D721Med (cell line): ENCODE data around the gene SLC22A31.

Experiments used
- DNase-seq: peaks from one replicate; pipeline ENCODE4 v3.0.0; 2011; ENCODE audit warnings: low spot score; ENCODE audit not compliant: insufficient read length
- FAIRE-seq: peaks from 2 replicates; lab custom pipeline; 2011; peaks lifted over from hg19 to GRCh38; lab: Jason Lieb, UNC
- TF ChIP-seq, protein P1 (sequence below): IDR thresholded peaks from 2 replicates; pipeline ENCODE4 v1.5.1; 2012; ENCODE audit warnings: mild to moderate bottlenecking, control low read depth; ENCODE audit not compliant: insufficient read depth; ENCODE audit errors: missing control alignments

Gene SLC22A31

DNA sequence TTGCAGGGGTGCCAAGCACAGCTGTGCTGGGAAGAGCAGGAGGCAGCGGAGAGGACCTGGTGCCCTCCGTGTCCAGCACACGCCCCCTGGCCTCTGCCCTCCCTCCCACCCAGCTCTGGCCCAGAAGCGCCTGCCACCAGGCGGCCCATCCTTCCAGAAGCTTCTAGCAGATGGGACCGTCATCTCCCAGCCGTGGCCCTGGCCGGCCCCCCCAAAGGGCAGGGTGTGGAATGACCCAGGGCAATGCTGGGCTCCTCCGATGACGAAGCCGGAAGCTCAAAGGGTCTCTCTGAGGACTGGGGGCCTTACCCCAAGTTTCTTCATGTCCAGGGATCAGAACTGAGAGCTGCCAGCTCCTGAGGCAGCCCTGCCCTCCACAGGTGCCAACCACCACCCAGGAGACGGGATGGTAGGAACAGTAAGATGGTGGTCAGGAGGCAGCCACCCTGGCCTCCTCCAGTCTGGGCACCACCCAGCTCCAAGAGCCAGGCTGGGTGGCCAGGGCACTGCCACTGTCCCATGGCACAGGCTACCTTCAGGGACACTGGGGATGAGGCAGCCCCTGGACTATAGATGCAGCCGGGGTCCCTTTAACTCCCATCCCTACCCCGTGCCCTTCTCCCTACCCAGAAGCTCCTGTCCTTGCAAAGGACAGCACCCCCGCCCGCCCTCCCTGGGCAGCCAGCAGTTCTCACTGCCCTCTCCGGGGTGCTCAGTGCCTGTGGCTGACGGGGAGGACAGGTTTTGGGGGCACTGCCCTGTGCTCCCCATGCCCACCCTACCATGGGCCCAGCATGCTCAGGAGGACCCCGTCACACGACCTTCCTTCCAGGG, 35.3 kb downstream of the SLC22A31 start:
- FAIRE-seq: no peak

DNA sequence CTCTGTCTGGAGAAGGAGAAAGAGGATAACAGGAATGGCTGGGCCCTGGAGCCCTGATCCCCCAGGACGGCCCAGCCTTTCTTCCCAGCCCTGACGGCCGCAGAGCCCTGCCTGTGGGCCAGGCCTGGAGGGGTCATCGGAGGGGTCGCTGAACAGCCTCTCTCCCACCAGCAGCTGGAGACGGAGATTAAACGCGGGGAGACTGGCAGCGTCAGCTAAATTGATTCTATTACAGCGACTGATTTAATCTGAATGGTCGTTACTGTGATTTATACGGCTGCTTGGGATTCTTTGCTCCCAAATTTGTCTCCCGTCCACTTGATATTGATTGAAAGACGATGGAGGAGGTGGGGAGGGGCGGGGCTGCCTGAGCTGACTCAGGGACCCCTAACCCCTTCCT, 35.9 kb downstream of the SLC22A31 start:
- FAIRE-seq (no peak), DNase-seq (no peak)
- TF ChIP-seq, protein P1, sequence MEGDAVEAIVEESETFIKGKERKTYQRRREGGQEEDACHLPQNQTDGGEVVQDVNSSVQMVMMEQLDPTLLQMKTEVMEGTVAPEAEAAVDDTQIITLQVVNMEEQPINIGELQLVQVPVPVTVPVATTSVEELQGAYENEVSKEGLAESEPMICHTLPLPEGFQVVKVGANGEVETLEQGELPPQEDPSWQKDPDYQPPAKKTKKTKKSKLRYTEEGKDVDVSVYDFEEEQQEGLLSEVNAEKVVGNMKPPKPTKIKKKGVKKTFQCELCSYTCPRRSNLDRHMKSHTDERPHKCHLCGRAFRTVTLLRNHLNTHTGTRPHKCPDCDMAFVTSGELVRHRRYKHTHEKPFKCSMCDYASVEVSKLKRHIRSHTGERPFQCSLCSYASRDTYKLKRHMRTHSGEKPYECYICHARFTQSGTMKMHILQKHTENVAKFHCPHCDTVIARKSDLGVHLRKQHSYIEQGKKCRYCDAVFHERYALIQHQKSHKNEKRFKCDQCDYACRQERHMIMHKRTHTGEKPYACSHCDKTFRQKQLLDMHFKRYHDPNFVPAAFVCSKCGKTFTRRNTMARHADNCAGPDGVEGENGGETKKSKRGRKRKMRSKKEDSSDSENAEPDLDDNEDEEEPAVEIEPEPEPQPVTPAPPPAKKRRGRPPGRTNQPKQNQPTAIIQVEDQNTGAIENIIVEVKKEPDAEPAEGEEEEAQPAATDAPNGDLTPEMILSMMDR: no peak

More for the DNA sequence above, 35.3 kb downstream of the SLC22A31 start:
- TF ChIP-seq, protein P1: no peak
- no peak for DNase-seq

DNA sequence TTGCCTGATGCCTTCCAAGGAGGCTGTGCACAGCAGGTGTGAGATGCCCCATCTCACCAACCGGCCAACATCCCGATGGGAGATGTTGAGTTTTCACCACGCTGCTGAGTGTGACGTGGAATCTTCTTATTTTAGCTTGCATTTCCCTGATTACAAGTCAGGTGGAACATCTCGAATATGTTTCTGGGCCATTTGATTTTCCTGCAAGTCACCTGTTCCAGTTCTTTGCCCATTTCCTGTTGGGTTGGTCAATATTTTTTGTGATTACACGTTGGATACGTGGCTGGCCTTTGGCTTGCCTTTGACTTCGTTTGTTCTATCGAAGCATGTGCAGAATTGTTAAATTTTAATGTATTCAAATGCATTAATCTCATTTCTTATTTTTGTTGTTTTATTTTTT, 37.0 kb downstream of the SLC22A31 start:
- FAIRE-seq: no peak
- TF ChIP-seq, protein P1: no peak
- no peak for DNase-seq

DNA sequence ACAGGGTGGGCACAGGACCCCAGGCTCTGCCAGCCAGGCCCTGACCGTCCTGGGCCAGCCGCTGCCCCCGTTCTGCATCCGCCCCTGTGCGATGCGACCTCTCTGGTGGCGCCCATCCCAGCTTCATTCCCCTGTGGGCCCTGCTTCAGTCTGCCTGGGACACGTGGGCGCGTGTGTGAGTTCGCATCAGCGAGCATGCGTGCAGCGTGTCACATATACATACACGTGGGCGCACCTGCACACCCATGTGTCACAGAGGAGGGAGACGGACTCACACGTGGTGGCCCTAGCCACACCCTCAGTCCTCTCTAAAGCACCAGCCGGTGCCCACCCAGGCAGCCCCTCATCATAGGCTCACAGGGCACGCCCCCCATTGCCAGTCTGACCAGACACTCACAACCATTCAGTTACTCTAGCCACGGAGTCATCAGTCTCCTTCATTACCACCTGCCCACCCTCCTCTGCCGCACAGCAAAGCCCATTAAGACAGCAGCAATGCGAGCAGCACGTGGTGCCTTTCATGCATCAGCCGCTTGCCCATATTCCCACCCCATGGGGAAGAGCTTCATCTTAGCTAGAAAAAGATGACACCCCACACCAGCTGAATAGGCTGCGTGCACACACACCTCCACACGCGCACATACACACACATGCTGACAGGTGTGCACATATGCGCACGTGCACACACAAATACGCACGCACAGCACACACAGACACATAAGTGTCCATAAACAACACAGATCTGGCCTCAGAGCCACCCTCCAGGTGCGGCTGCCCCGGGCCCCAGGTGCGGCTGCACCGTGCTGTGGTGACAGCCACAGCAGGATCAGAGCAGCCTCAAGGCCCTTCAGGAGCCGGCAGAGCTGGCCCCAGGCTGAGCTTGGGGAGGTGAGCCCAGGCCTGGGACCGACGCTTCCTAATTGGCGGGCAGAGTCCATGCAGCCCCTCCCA, 38.3 kb downstream of the SLC22A31 start:
- TF ChIP-seq, protein P1: no peak
- FAIRE-seq: no peak
- DNase-seq: no peak

DNA sequence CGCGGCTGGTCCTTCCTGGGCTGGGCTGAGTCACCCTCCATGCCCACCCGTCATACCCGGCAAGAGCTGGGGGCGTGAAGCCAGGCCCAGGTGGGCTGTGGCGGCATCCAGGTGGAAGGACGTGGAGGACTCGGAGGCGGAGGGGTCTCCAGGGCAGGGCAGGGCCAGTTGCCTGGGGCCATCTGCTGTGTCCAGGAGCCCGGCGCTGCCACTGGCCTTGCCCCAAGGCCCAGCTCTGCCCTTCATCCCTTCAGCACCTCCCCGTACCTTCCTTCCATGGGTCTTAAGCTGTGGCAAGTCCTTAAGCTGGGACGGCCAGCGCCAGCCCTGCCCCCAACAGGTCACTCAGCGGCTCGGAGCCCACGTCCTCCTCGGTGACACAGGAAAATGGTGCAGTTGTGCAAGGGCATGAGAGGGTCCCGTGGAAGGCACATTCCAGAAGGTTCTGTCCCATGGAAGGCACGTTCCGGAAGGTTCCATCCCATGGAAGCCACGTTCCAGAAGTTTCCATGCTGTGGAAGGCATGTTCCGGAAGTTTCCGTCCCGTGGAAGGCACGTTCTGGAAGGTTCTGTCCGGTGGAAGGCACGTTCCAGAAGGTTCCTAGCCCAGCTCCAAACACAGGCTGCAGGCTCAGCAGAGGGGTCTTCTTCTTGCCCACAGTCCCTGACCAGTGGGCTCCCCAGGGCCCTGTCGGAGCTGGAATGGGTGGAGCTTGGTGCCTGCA, 39.2 kb downstream of the SLC22A31 start:
- TF ChIP-seq, protein P1: no peak
- FAIRE-seq: no peak

DNA sequence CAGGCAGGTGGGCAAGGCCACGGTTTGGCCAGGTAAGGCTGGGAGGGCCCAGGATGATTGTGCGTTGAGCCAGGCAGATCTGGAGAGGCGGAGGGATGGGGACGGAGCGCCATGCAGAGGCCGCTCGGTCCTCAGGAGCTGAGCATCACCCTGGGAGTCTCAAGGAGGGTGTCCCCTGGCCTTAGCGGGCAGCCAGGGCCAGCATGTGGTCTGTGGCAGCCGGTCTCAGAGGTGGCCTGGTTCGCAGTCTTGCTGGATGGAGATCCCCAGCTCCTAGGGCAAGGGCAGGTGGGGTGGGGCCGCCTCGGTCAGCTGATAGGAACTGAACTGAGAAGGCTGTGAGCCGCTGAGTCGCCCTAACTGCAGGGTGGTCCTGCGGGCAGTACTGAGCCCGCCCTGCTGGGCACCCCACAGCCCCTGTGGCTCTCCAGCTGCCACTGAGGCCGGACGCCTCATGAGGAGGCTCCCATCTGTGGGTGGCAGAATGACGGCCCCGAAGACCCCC, 40.4 kb downstream of the SLC22A31 start:
- DNase-seq (no peak), FAIRE-seq (no peak)
- TF ChIP-seq, protein P1: no peak

More for the DNA sequence above, 39.2 kb downstream of the SLC22A31 start:
- DNase-seq: no peak
